Stomach (tissue), 4 donors: ENCODE data around the gene KRTAP4-6.

Source experiments
- POLR2A ChIP-seq, 4 donors: fragments of 450-650 bp; IDR thresholded peaks; one replicate each; pipeline ENCODE4 v1.6.1; 2016; ENCODE audit warnings: antibody characterized with exemption in 4 of 4, control low read depth in 2 of 4, mild to moderate bottlenecking in 1 of 4, moderate library complexity in 1 of 4
- POLR2AphosphoS5 ChIP-seq, 3 donors: sonication (generic); formaldehyde crosslinking; IDR thresholded peaks; one replicate each; pipeline ENCODE4 v1.6.1; 2016; ENCODE audit warnings: antibody characterized with exemption in 3 of 3
- TF ChIP-seq, protein P1 (sequence below), 7 experiments: fragments of 450-650 bp in 4 of 7; fragments of 200-600 bp in 3 of 7; sonication (generic) in 3 of 7; IDR thresholded peaks; one replicate each; pipeline ENCODE4 v1.5.1; 2016 to 2019; ENCODE audit warnings: antibody characterized with exemption in 7 of 7, control low read depth in 2 of 7, mild to moderate bottlenecking in 1 of 7

DNA sequence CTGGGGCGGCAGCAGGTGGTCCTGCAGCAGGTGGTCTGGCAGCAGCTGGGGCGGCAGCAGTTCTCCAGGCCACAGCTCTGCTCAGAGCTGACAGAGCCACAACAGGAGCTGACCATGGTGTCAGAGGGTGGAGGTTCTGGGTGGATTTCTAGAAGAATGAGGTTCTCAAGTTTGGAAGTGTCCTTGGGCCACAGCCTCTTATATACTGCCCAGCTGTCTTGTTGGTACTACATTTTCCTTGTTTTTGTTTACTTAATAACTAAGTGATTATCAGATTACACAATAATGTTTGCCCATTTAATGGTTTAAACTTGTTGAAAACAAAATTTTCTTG lies 9.3 kb upstream of the KRTAP4-6 start, which contains the start of gene KRTAP4-5:
- TF ChIP-seq POLR2A (IDR thresholded peaks at IDR 0.05) (no peak), POLR2AphosphoS5 (IDR thresholded peaks at IDR 0.05) (no peak)
- TF ChIP-seq, protein P1, sequence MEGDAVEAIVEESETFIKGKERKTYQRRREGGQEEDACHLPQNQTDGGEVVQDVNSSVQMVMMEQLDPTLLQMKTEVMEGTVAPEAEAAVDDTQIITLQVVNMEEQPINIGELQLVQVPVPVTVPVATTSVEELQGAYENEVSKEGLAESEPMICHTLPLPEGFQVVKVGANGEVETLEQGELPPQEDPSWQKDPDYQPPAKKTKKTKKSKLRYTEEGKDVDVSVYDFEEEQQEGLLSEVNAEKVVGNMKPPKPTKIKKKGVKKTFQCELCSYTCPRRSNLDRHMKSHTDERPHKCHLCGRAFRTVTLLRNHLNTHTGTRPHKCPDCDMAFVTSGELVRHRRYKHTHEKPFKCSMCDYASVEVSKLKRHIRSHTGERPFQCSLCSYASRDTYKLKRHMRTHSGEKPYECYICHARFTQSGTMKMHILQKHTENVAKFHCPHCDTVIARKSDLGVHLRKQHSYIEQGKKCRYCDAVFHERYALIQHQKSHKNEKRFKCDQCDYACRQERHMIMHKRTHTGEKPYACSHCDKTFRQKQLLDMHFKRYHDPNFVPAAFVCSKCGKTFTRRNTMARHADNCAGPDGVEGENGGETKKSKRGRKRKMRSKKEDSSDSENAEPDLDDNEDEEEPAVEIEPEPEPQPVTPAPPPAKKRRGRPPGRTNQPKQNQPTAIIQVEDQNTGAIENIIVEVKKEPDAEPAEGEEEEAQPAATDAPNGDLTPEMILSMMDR (IDR thresholded peaks at IDR 0.05), result no peak
